HG03521 (cell line): ENCODE data around the gene OR5H2.
"Not testable (repeated sequence)": the region's sequence is repeated elsewhere in the genome, so short reads cannot be mapped to it uniquely, and the experiment has no call there.

ENCODE experiments used
- ATAC-seq: cut with Tn5 transposase; IDR thresholded peaks from one replicate; pipeline ENCODE4 v1.9.1; 2021; ENCODE audit warnings: mild to moderate bottlenecking, moderate library complexity; ENCODE audit not compliant: unreplicated experiment

OR5H2 gene

DNA sequence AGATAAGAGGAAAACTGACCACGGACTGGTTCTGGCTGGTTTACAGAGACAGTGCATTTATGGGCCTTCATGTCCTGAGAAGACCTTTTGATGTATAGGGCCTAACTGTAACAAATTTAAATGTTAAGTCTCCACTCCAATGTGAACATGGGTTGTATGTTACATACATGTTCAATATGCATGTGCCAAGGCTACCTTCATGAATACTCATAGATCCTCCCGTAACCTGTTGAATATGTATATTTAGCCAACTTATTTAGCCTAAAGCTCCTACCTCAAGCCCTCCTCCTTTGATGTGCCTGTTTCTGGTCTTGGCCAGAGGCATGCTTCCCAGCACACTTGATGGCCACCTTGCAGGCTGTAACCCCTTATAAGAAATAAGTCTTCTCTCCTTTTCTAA is at the start of gene OR5H2:
Gene OR5H2 (plus strand): TSS at position 301 of the 400 bp plus-strand sequence. CDS start 398 bp downstream, outside the sequence.
- no peak for ATAC-seq

- no peak for ATAC-seq
These were observed 48.8 kb upstream of the OR5H2 start for GRCh38 chr3:98233468-98233867.

- ATAC-seq = no peak
These were observed 42.2 kb upstream of the OR5H2 start for GRCh38 chr3:98240131-98240530.

DNA sequence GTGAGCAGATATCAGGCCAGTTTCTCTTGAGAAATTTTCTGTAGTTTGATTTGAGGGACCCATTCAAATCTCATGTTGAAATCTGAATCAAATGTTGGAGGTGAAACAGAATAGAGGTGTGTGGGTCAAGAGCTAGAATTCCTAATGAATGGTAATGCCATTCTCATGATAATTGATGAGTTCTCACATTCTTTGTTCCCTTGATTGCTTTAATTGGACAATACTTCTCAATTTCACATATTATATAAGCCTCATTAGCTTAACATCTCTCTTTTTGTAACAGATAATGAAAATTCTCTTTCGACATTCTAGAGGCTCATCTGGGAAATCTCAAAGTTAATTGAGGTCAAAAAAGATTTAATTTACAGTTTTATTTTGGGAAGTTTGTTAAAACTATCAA is 40.1 kb upstream of the OR5H2 start:
- no peak for ATAC-seq

DNA sequence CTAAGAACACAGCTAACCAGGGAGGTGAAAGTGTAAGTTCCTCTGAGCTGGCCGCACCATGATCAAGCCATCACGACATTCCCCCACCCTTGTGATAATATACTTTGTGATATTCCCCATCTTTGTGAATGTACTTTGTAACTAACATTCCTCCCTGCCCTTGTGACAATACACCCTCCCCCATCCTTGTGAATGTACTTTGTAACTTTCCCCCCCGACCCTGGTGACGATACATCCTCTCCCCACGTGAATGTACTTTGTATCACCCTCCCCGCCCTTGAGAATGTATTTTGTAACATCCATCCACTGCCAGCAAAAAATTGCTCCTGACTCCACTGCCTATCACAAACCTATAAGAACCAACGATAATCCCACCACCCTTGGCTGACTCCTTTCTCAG is 38.5 kb upstream of the OR5H2 start:
- no peak for ATAC-seq

DNA sequence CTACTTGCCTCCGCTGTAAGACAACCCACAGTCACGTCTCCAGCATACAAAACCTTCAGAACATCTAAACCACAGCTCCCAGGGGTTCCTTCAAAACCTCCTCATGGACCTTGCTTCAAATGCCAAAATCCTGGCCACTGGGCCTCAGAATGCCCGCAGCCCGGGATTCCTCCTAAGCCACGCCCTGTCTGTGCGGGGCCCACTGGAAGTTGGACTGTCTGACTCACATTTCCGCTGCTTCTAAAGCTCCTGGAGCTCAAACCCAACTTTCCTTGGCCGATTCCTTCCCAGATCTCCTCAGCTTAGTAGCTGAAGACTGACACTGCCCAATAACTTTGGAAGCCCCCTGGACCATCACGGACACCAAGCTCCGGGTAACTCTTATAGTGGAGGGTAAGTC is 36.2 kb upstream of the OR5H2 start:
- ATAC-seq = no peak

- ATAC-seq = not testable (repeated sequence)
These were observed 26.3 kb upstream of the OR5H2 start for GRCh38 chr3:98256026-98256425.

DNA sequence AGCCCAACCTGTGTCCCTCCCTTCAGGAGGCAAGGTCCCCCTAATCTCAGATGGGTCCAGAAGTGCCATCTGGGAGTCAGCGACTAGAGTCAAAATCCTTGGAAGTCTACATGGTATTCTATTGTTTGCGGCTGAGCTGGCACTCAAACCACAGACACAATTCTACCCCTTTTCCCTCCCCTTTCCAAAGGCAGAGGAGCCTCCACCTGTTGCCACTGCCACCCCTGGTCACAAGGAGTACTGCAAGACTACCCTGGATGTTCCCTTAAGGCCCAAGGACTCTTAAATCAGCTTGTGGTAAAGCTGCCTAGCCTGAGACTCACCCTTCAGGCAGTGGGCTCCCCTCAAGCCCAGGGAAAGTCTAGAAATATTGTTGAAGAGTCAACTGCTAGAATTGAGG is 22.6 kb upstream of the OR5H2 start:
- no peak for ATAC-seq

DNA sequence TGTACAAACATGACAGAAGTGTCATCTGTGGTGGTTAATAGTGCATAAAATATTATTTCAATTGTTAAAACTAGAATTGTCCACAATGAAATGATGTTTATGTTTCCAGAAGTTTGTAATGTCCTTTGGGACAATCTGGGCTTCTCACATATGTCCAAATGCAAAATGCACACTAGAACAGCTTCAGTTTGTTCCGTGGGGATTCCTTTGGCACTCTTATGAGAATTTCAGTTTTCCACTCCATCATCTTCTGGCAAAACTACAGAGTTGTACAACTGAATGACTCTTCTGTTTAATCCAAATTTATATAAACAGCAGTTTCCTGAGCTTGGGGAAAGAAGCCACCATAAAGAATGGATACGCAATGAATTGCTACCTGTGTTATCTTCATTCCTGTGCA is 20.3 kb upstream of the OR5H2 start:
- ATAC-seq = no peak

DNA sequence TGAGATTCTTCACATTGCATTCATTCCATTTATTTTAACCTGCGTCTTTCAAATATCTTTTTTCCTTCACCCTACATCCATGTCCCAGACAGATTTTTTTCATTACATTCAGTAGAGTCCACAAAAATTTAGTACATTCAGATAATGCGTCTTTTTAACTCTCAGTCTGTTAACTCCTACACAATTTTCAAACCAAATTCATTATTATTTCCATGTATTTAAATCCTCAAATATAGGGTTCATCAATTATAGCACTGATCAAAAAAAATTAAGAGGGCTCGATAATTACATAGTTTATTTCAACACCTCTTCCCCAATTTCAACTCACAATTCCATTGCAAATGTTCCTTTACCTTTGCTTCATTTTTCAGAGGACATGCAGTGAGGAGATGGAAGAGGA is 18.4 kb upstream of the OR5H2 start, which contains the start of gene OR5H6:
Gene OR5H6 (plus strand): TSS at position 301 of the 400 bp plus-strand sequence. CDS start 89 bp downstream, at position 390.
- no peak for ATAC-seq

- ATAC-seq = no peak
These were observed 12.5 kb upstream of the OR5H2 start for GRCh38 chr3:98269846-98270245.

- no peak for ATAC-seq
These were observed 10.2 kb upstream of the OR5H2 start for GRCh38 chr3:98272126-98272525.

GRCh38 chr3:98274914-98275313 is 7.4 kb upstream of the OR5H2 start:
- ATAC-seq = no peak

DNA sequence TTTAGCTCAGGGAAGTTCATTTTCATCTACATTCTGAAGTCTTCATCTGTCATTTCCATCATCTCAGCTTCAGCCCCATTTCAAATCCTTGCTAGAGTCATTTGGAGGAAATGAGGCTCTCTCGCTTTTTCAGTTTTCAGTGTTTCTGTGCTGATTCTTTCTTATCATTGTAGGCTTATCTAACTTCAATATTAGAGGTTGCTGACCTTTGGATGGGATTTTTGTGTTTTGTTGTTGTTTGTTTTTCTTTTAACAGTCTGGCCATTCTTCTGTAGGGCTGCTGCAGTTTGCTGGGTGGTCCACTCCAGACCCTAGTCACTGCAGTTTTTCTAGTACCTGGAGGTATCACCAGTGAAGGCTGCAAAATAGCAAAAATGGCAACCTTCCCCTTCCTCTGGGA is 8.6 kb downstream of the OR5H2 start:
- ATAC-seq = no peak

- no peak for ATAC-seq
These were observed 9.1 kb downstream of the OR5H2 start for GRCh38 chr3:98291332-98291957.

DNA sequence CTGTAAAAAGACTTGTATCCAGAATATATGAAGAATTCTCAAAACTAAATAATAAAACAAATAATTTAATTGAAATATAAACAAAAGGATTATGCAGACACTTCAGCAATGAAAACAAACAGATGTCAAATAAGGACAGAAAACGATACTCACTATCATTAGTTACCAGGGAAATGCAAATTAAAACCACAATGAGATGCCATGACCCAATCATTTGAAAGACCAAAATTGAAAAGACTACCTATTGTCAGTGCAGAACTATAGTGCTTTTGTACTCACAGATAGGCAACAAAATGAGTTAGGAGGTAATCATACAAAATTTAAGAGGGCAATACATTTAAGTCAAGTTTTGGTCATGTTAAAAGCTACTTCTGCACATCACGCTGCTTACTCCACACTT is 39.8 kb downstream of the OR5H2 start:
- no peak for ATAC-seq

- no peak for ATAC-seq
These were observed 40.4 kb downstream of the OR5H2 start for GRCh38 chr3:98322686-98323085.

DNA sequence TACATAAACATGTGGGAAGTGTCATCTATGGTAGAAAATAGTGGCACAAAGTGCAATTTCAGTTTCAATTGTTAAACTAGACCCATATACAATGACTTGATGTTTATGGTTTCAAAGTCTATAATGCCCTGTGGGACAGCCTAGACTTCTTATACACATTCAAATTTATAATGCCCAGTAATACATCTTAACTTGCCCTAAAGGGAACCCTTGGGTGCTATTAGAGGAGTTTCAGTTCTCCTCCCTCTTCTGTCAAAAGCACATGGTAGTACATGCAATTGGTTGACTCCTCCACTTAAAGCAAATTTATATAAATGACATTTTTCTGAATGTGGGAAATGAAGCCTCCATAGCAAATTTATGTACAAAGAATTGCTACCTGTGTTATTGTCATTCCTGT is 41.1 kb downstream of the OR5H2 start:
- no peak for ATAC-seq

GRCh38 chr3:98325055-98325454 is 42.8 kb downstream of the OR5H2 start:
- no peak for ATAC-seq

DNA sequence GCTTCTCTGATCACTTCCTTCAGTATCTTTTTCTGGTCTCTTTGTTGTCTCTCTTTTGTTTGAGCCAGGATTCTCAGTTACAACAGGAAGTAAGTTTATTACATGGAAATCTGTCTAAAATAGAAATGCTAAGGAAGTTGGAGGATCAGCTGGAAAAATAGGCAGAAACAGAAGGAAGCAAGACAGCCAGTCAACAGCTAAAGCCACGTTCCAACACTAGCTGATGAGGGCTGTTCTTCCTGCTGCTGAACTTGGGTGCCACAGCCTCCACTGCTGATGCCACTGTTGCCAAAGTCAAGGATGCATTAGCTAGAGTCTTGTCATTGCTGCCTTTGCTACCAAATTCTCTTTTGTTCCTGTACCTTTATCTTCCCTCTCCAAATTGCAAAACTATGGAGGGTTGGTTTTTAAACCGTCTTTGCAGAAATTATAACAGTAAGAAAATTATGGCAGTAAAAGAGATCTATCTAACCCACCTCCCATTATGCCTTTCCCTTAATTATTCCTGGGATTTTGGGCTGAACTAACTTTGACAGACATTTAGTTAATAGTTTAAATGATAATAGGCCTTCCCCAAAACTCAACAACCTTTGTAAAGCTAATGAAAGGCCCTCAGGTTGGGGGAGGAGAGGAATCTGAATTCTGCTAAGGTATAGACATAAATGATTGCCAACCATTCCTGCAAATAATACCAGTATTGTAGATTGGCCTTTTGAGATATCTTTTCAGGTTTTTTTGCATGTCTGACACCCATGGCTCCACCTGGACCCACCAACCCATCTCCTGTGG is 44.0 kb downstream of the OR5H2 start:
- ATAC-seq = no peak

GRCh38 chr3:98326945-98327344 is 44.6 kb downstream of the OR5H2 start:
- ATAC-seq = peak; percentile 51

DNA sequence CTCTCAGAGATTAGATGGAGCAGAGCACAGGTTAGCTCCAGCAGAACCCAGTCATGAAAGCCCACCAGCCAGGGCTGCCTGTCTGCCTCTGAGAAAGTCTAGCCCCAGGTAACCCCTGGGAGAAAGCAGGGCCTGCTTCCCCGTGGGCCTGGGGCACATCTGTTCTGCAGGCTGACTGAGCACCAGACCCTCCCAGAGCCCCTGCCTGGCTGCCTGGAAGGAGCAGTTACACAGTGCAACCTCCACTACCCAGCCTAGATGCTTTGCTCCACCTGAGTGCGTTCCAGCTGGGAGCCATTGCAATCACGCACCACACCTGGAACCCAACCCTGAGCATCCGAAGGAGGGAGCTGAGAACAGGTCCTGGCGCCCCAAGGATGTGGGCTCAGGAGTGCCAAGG is 46.6 kb downstream of the OR5H2 start:
- no peak for ATAC-seq
